ENCODE results near the gene BRD4. TPM values are rescaled to one million over a fixed set of nuclear protein-coding genes. Genes with fewer than 3 reads are reported as not detected.

The BRD4 gene
- total RNA-seq, 1 donor: 25.3 TPM

GRCh38 chr19:15239337-15239949, 92.9 kb downstream of the BRD4 start:
- TF ChIP-seq CTCF (IDR thresholded peaks at IDR 0.05; ENCODE audit: insufficient read depth, low read length): no peak
- no peak overlapping the region for H3K4me3 ChIP-seq (ENCODE audit: low read depth, low read length)
- DNase-seq (ENCODE audit: low read depth): no peak

- no peak overlapping the region for H3K4me3 ChIP-seq (ENCODE audit: low read depth, low read length)
- DNase-seq (ENCODE audit: low read depth): no peak
- no peak for TF ChIP-seq CTCF (IDR thresholded peaks at IDR 0.05; ENCODE audit: insufficient read depth, low read length)
These were observed 93.6 kb downstream of the BRD4 start for GRCh38 chr19:15238639-15239155.

- DNase-seq (ENCODE audit: low read depth): no peak
- H3K4me3 ChIP-seq (ENCODE audit: low read depth, low read length): no peak overlapping the region
These were observed 94.3 kb downstream of the BRD4 start for GRCh38 chr19:15237759-15238638.

GRCh38 chr19:15236886-15237285, 95.5 kb downstream of the BRD4 start:
- TF ChIP-seq CTCF (IDR thresholded peaks at IDR 0.05; ENCODE audit: insufficient read depth, low read length): no peak
- no peak for DNase-seq (ENCODE audit: low read depth)
- H3K4me3 ChIP-seq (ENCODE audit: low read depth, low read length): no peak overlapping the region

More at GRCh38 chr19:15237759-15238638, 94.3 kb downstream of the BRD4 start:
- TF ChIP-seq CTCF (IDR thresholded peaks at IDR 0.05; ENCODE audit: insufficient read depth, low read length): no peak

GRCh38 chr19:15235781-15236180, 96.6 kb downstream of the BRD4 start:
- no peak for TF ChIP-seq CTCF (IDR thresholded peaks at IDR 0.05; ENCODE audit: insufficient read depth, low read length)
- H3K4me3 ChIP-seq (ENCODE audit: low read depth, low read length): no peak overlapping the region
- DNase-seq (ENCODE audit: low read depth): no peak

GRCh38 chr19:15234431-15235130, 97.8 kb downstream of the BRD4 start:
- no peak overlapping the region for H3K4me3 ChIP-seq (ENCODE audit: low read depth, low read length)
- TF ChIP-seq CTCF (IDR thresholded peaks at IDR 0.05; ENCODE audit: insufficient read depth, low read length): no peak
- no peak for DNase-seq (ENCODE audit: low read depth)
